Measurements from ENCODE around the gene JDP2.
A peak's percentile ranks its signal among the peaks of the same experiment; 100 is the strongest.

JDP2 gene

DNA sequence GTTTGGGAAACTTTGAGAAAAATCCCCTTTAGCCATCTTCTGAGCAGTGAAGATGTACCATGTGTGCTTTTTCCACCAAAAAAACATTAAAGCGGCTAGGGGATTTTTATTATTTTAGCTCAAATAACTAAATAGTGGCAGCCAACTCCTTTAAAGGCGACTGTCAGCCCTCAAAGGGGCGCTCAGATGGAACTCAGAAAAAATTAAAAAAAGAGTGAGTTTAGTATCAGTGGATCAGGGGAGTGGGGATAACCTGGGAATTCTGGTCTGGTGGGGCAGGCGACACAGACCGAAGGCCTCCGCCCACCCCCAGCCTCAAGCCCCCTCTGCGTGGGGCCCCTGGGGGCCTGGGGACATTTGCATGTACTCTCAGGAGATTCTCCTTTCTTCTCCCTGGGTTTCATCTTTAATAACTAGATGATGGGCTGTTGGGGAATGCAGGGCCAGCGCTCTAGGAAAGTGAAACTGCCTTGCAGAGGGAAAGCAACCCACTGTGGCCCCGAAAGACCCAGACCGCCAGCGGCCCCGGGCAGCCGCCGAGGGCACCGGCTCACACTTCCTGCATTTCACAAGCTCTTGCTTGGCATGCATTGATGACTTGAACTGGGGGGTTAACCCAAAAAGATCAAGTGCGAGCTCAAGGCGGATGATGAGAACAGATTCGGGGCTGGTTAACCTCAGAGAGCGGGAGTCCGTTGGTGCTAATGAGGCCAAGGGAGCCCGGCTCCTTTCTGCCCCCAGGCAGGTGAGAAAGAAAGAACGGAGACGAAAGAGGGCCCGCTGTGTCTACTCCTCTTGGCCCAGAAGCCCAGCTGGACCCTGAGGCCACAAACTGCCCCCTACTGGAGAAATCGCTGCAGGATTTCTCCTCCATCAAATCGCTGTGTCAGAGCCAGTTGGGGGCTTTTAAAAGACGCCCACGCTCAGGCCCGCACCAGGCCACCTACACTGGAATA is 87.1 kb downstream of the JDP2 start:
- no peak for DNase-seq (ENCODE audit: low read depth in 2 of 2)

DNA sequence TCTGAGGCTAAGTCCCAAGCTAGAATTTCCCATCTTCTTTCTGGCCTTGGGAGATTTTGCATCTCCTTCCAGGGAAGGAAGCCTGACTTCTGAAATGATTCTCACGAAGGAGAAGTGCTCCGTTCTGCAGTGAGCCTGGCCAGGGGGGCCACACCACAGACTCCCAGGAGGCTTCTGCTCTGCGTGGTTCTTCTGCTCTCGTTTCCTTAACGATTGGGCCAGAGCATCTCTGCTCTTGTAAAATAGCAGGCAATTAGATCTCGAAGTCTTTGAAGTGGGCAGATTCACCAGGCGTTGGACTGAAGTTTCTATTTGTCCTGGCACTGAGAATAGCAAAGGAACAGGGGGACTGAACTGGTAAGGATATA is 87.8 kb downstream of the JDP2 start:
- no peak for DNase-seq (ENCODE audit: low read depth in 2 of 2)

DNA sequence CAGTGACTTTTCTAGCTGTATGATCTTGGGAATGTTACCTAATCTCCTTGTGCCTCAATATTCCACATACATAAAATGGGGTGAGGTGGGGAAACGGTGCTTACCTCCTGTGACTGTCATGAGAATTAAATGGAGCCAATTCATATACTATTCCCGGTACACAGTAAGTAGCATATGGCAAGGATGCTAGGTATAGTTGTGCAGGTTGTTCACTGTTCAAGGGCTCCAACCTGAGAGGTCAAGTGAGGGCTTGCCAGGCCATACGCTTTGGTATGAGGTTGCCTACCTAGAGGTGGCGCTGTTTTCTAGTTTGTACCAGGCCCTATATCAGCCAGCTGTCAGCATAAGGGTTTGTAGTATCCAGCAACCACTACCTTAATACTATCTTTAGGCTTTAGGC is 90.8 kb downstream of the JDP2 start:
- DNase-seq (ENCODE audit: low read depth in 2 of 2) = no peak

DNA sequence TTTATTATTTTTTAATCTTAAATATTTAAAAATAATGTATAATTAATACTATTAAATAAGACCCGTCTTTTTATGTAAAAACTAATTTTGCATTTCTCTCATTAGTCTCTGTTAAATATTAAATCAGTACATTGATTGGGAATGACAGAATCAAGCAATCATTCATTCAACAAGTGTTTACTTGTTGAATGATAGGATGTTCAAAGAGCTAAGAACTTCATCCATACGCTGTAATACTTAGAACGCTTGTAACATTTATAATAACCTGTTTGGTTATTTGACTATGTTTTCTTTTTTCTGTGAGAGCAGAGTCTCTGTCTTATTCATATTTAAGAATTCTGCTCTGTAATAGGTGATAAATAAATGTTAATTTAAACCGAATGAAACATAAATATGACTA is 91.6 kb downstream of the JDP2 start:
- DNase-seq (ENCODE audit: low read depth in 2 of 2) = no peak

DNA sequence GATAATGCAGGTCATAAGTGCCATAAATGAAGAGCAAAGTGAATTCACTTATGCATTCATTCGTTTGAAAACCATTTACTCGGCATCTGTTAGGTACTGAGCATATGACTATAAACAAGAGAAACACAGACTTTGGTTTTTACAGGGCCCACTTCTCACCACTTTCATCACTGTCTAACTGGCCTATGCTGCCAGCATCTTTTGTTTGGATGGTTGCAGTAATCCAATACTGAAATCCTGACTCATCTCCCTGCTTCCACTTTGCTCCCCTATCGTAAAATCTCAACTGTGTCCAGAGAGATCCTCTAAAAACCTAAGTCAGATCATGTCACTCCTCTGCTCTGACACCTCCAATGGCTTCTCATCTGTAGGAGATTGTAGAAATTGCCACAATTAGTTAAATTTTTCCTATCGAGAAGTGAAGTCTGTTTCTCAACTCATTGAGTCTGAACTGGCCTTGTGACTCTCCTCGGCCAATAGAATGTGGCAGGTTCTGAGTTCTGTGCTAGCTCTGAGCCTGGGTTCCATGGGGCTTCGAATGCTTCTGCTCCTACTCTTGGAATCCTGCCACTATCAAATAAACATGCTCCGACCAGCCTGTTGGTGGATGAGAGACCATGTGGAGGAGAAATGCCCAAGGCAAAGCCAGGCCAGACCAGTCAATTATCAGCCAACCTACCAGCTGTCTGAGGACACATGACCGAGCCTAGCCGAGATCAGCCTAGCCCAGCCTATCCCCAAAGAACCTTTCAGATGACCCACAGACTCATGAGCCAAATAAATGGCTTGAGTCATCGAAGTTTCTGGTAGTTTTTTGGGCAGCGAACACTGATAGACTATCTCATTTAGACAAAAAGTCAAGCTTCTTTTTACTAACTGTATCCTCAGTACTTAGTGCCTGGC is 92.3 kb downstream of the JDP2 start:
- DNase-seq (ENCODE audit: low read depth in 2 of 2) = no peak

DNA sequence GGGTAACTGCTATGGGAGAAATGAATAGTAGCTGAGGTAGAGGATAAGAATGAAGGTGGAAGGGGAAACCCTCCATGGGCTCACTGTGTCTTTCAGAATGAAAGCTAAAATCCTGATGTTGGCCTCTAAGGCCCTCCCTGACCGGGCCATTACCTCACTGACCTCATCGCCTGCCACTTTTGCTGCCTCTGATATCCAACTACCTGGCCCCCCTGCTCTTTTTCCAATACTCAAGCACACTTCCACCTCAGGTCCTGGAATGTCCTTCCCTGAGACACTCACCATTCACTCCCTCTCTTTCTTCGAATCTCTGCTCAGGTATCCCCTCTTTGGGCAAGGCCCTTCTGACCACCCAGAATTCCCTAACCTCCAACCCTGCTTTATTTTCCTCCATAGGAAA is 93.0 kb downstream of the JDP2 start:
- no peak for DNase-seq (ENCODE audit: low read depth in 2 of 2)

DNA sequence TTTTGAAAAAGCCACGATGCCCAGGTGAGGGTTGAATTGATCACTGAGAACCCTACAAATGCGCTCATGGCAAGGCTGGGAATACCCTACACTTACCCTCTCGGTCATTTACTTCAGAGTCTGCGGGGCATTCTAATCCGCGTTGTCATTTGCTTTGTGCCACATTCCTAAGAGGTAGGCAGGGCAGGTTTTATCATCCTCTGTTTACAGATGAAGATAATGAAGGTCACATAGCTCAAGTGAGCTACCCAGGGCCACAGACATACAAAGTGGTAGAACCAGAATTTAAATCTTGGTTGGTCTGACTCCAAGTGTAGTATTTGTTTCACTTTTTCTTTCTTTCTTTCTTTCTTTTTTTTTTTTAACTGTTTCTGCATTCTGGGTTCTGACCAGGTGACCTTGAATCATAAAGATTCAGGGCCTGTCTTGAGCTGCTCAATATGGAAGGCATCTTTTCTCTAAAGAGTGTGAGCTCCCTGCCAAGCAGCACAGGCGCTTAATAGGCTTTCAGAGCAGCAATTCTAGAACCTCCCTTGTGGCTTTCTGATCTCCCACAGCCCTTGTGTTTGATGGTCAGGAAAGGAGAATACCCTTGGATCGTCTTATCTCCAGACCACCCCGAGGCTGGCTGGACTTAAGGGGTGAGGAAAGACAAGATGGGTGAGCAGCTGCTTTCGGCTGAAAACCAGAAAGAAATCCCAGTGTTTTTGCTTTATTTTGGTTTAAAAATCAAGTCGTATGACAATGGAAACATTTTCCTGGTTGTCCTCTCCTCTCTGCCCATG is 93.8 kb downstream of the JDP2 start:
- no peak for DNase-seq (ENCODE audit: low read depth in 2 of 2)

DNA sequence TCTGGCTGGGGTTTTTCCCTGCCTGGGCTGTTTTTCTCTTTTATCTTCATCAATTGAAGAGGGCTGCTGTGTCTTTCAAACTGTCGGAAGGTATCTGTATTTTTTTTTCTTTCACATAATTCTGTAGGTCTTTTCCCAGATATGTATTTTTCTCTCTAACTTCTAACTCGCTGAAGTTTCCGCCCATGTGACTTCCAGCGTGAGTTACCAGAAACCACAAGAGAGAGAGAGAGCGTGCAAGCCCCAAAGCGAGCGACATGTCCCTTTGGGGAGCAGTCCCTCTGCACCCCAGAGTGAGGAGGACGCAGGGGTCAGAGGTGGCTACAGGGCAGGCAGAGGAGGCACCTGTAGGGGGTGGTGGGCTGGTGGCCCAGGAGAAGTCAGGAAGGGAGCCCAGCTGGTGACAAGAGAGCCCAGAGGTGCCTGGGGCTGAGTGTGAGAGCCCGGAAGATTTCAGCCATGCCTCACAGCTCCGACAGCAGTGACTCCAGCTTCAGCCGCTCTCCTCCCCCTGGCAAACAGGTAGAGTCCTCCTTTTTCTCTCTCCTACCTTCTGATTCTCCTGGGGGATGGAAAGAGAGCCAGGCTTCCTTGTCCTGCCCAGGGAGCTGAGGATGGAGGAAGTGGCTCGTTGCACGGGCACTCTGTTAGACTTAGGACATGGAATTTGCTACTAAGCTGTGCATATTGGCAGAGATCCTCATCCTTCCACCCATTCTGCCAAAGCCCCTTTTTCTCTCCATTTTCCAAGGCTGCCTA is 94.6 kb downstream of the JDP2 start, which contains the start of gene BATF:
BATF (plus strand) TSS at position 246 of the 759 bp plus-strand sequence; CDS start at position 460, 214 bp downstream.
- DNase-seq (ENCODE audit: low read depth in 2 of 2) = peak; percentile 50 to 64

DNA sequence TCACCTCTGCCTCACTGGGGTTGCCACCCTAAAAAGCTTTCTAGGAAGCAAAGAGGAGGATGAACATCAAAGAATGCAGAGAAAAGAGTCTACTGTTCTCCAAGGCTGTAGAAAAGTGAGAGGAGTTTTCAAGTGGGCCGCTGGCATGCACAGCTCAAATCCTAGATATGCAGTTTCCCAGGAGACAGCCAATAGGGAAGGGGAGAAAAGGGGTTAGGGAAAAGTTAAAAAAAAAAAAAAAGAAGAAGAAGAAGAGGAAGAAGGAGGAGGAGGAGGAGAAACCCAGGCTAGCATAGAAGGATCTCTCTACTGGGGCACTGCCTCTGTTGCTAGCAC is 95.1 kb downstream of the JDP2 start:
- no peak for DNase-seq (ENCODE audit: low read depth in 2 of 2)
